ENCODE data around the gene IRAK1. TPM values are rescaled to one million over a fixed set of nuclear protein-coding genes. Genes with fewer than 3 reads are reported as not detected.

Gene IRAK1
- total RNA-seq, 2 donors from 2014 or later, result 71.0 to 83.9 TPM

DNA sequence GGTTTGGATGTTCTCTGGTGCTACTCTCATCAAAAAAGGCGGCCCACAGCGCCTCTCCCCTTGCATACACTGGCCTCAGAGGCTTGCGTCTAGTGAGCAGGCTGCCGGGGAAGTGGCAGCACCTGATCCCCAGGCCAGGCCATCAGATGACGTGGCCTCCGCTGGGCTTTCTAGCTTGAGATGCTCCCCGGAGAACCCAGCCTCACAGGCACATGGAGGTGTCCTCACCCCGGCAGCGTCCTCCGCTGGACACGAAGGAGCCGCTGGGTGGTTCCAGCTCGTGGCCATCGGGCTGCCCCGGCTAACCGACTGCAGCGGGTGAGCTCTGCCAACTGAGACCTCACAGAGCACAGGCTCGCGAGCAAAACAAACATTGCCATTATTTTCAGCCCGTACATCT lies 12.8 kb downstream of the IRAK1 start:
- TF ChIP-seq, protein P1, sequence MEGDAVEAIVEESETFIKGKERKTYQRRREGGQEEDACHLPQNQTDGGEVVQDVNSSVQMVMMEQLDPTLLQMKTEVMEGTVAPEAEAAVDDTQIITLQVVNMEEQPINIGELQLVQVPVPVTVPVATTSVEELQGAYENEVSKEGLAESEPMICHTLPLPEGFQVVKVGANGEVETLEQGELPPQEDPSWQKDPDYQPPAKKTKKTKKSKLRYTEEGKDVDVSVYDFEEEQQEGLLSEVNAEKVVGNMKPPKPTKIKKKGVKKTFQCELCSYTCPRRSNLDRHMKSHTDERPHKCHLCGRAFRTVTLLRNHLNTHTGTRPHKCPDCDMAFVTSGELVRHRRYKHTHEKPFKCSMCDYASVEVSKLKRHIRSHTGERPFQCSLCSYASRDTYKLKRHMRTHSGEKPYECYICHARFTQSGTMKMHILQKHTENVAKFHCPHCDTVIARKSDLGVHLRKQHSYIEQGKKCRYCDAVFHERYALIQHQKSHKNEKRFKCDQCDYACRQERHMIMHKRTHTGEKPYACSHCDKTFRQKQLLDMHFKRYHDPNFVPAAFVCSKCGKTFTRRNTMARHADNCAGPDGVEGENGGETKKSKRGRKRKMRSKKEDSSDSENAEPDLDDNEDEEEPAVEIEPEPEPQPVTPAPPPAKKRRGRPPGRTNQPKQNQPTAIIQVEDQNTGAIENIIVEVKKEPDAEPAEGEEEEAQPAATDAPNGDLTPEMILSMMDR (IDR thresholded peaks at IDR 0.05), result no peak
- H3K4me3 ChIP-seq, result no peak overlapping the region
- no peak for DNase-seq (ENCODE audit: low spot score)
- H3K27me3 ChIP-seq (replicated peaks; ENCODE audit: insufficient read depth), result no peaks in the 10 kb centered on the region
- no peak overlapping the region for H3K27ac ChIP-seq
- no peaks in the 10 kb centered on the region for H3K36me3 ChIP-seq
- no peaks in the 10 kb centered on the region for H3K9me3 ChIP-seq
- no peak for ATAC-seq (ENCODE audit: insufficient number of reproducible peaks, low FRiP score, low read depth)
- H3K4me1 ChIP-seq (ENCODE audit: control insufficient read depth in 1 of 2, low read depth in 2 of 2), result no peaks in the 10 kb centered on the region

DNA sequence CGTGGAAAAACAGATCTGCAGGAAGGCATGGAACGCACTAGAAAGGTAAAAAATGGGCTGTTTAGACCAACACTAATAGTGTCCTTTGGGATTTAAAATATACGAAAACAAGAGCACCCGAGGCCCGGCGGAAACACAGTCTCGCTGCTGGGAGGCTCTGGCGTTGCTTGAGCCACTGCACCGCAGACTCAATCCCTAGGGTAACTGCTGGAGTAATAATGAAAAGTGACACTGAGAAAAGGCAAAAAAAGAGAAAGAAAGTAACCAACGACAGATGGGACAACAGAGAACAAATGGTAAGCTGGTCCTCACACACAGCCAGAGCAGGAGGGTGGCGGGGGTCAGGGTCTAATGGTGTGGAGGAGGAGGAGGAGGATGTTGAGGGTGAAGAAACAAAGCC lies 15.4 kb downstream of the IRAK1 start:
- no peak for DNase-seq (ENCODE audit: low spot score)
- ATAC-seq (ENCODE audit: insufficient number of reproducible peaks, low FRiP score, low read depth), result no peak

DNA sequence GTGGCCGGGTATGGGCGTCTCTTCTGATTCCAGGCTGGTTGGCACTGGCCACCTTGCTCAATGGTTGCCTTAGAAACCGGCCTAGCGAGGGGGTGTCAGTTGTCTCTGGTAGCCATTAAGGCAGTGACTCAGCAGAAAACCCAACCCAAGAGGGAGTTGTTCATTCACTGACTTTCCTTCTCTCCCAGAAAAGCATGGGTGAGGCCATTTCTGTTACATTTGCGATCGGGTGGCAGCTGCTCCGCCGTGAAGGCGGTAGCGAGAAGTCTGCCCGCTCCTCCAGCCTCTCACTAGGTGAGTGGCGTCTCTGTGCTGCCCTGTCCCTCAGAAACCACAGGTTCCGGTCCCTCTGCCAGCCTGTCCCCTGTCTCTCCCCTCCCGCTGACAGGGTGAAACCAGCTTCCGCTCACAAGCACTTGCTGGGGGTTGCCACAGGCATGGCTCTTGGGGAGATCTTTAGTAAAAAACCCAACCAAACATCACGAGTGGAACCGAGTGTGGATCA lies 17.4 kb downstream of the IRAK1 start:
- no peaks in the 10 kb centered on the region for H3K36me3 ChIP-seq
- H3K9me3 ChIP-seq, result no peaks in the 10 kb centered on the region
- H3K4me3 ChIP-seq, result no peak overlapping the region
- H3K27ac ChIP-seq, result no peak overlapping the region
- H3K27me3 ChIP-seq (replicated peaks; ENCODE audit: insufficient read depth), result no peaks in the 10 kb centered on the region
- DNase-seq (ENCODE audit: low spot score), result no peak
- no peak for ATAC-seq (ENCODE audit: insufficient number of reproducible peaks, low FRiP score, low read depth)
- TF ChIP-seq, protein P1 (IDR thresholded peaks at IDR 0.05), result no peak
- H3K4me1 ChIP-seq (ENCODE audit: control insufficient read depth in 1 of 2, low read depth in 2 of 2), result no peaks in the 10 kb centered on the region

More for the DNA sequence above, 15.4 kb downstream of the IRAK1 start:
- Histone ChIP-seq H3K9me3 (no peaks in the 10 kb centered on the region), H3K27me3 (replicated peaks; ENCODE audit: insufficient read depth) (no peaks in the 10 kb centered on the region), H3K4me3 (no peak overlapping the region), H3K4me1 (ENCODE audit: control insufficient read depth in 1 of 2, low read depth in 2 of 2) (no peaks in the 10 kb centered on the region), H3K36me3 (no peaks in the 10 kb centered on the region), H3K27ac (no peak overlapping the region)
- TF ChIP-seq, protein P1 (IDR thresholded peaks at IDR 0.05), result no peak

DNA sequence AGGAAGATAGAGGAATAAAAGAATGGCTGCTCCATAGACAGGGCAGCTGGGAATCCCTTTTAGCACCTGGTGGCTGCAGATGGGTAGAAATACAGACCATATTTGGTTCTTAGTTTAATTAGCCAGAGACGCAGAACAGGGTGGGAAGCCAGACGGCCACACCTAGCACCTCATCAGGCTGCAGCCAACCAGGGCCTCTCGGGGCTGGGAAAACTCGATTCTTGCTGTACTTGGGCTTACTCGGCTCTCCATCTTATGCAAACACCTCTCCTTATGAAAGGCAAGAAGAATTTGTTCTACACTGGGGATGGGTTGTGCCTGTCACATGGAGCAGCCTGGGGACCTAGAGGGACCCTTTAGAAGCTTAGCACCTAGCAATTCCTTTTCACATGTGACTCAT lies 19.7 kb downstream of the IRAK1 start:
- ATAC-seq (ENCODE audit: insufficient number of reproducible peaks, low FRiP score, low read depth), result no peak

DNA sequence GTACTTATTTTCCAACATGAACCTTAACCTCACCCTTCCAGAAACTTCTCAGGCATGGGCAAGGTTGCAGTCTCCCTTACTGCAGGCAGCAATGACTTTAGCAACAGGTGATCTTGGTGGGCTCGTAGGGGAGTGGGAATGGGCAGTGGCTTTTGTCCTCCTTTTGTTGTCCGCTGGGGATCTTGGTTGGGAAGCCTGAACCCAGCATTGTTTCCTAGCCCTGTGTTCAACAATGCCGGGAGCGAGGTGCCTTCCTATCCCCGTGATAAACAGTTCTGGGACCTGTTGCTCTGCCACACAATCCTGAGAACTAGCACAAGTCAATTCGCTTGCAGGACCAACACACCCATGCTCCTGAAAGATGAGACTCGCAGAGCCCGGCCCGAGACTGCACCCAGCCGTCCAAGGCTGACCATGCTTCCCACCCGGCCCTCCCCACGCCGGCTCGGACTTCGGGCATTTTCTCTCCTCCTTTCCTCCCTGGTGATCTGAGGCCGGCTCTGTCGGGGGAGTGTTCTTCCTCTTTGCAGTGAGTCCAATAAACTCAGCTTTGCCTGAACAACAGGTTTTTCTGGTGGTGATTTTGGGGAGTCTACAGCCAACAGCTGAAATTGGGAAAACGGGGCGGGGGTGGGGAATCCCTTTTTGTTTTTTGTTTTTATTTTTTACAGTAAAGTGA lies 20.2 kb downstream of the IRAK1 start:
- DNase-seq (ENCODE audit: low spot score) (no peak), ATAC-seq (ENCODE audit: insufficient number of reproducible peaks, low FRiP score, low read depth) (no peak)
- Histone ChIP-seq H3K4me3 (no peak overlapping the region), H3K27me3 (replicated peaks; ENCODE audit: insufficient read depth) (no peaks in the 10 kb centered on the region), H3K27ac (no peak overlapping the region), H3K4me1 (ENCODE audit: control insufficient read depth in 1 of 2, low read depth in 2 of 2) (no peaks in the 10 kb centered on the region), H3K36me3 (no peaks in the 10 kb centered on the region), H3K9me3 (no peaks in the 10 kb centered on the region)
- TF ChIP-seq, protein P1 (IDR thresholded peaks at IDR 0.05), result no peak

More for the DNA sequence above, 19.7 kb downstream of the IRAK1 start:
- H3K4me3 ChIP-seq, result no peak overlapping the region
- no peak for DNase-seq (ENCODE audit: low spot score)
- H3K27me3 ChIP-seq (replicated peaks; ENCODE audit: insufficient read depth), result no peaks in the 10 kb centered on the region
- no peaks in the 10 kb centered on the region for H3K4me1 ChIP-seq (ENCODE audit: control insufficient read depth in 1 of 2, low read depth in 2 of 2)
- no peak overlapping the region for H3K27ac ChIP-seq
- TF ChIP-seq, protein P1 (IDR thresholded peaks at IDR 0.05), result no peak
- H3K9me3 ChIP-seq, result no peaks in the 10 kb centered on the region
- H3K36me3 ChIP-seq, result no peaks in the 10 kb centered on the region
